PC-3 (cell line): ENCODE data around the gene DLX5. TPM values are rescaled to one million over a fixed set of nuclear protein-coding genes. Genes with fewer than 3 reads are reported as not detected.

Experiments used
- ATAC-seq: fragments of 200-7000 bp; cut with Tn5 transposase; 2 replicates; pipeline ENCODE4 v1.9.1; 2020; ENCODE audit warnings: mild to moderate bottlenecking, moderate library complexity
- BruUV-seq: library from RNA; stranded (reverse); fragments of 400-500 nt; replicated peaks from 2 replicates; lab custom pipeline; 2021; lab: Mats Ljungman, UMichigan
- CTCF ChIA-PET: fragments of 300-600 bp; sonication (Branson Sonifier 250); formaldehyde crosslinking; loops from one replicate; lab custom pipeline; 2022; ENCODE audit warnings: antibody characterized with exemption; lab: Charles Lee
- POLR2A ChIA-PET: fragments of 300-600 bp; sonication (Branson Sonifier 250); formaldehyde crosslinking; loops from one replicate; lab custom pipeline; 2022; ENCODE audit warnings: antibody characterized with exemption; ENCODE audit not compliant: unreplicated experiment; lab: Charles Lee
- DNase-seq: peaks from one replicate; pipeline ENCODE4 v3.0.0-alpha.2; 2015
- H2AFZ ChIP-seq: fragments of 300-600 bp; sonication (generic); 2 replicates; pipeline ENCODE4 v1.6.0; 2016; ENCODE audit warnings: antibody characterized with exemption, low read length
- H3F3A ChIP-seq: fragments of 300-600 bp; sonication (generic); one replicate; pipeline ENCODE4 v1.6.0; 2017; ENCODE audit warnings: antibody characterized with exemption, low read length, control low read depth, mild to moderate bottlenecking; ENCODE audit not compliant: unreplicated experiment
- H3K27ac ChIP-seq: fragments of 300-600 bp; sonication (generic); 2 replicates; pipeline ENCODE4 v1.5.1; 2016; ENCODE audit warnings: mild to moderate bottlenecking, low read length
- H3K27me3 ChIP-seq: fragments of 300-600 bp; sonication (generic); 2 replicates; pipeline ENCODE4 v1.6.1; 2016; ENCODE audit warnings: low read length, mixed read lengths
- H3K36me3 ChIP-seq: fragments of 300-600 bp; sonication (generic); 2 replicates; pipeline ENCODE4 v1.6.1; 2016; ENCODE audit warnings: low read depth, mixed run types, low read length, mixed read lengths
- H3K4me1 ChIP-seq: fragments of 300-600 bp; sonication (generic); 2 replicates; pipeline ENCODE4 v1.5.1; 2016; ENCODE audit warnings: low read length; ENCODE audit not compliant: insufficient read depth
- H3K4me2 ChIP-seq: fragments of 300-600 bp; sonication (generic); 2 replicates; pipeline ENCODE4 v1.6.0; 2016; ENCODE audit warnings: low read length
- H3K4me3 ChIP-seq: fragments of 300-600 bp; sonication (generic); 2 replicates; pipeline ENCODE4 v1.5.1; 2016; ENCODE audit warnings: mild to moderate bottlenecking, low read length, mixed read lengths
- H3K79me2 ChIP-seq: fragments of 300-600 bp; sonication (generic); 2 replicates; pipeline ENCODE4 v1.6.1; 2017; ENCODE audit warnings: low read length, mixed read lengths
- H3K9ac ChIP-seq: fragments of 300-600 bp; sonication (generic); 2 replicates; pipeline ENCODE4 v1.6.0; 2016; ENCODE audit warnings: mild to moderate bottlenecking, low read length
- H3K9me2 ChIP-seq: fragments of 300-600 bp; sonication (generic); replicated peaks from 2 replicates; pipeline ENCODE4 v1.6.1; 2016; ENCODE audit warnings: mixed run types, low read length, mixed read lengths
- H3K9me3 ChIP-seq: fragments of 300-600 bp; sonication (generic); 2 replicates; pipeline ENCODE4 v1.6.1; 2016; ENCODE audit warnings: low read length, mixed read lengths
- H4K20me1 ChIP-seq: fragments of 300-600 bp; sonication (generic); 2 replicates; pipeline ENCODE4 v1.6.1; 2016; ENCODE audit warnings: low read length, mixed read lengths
- EZH2 ChIP-seq: fragments of 300-600 bp; sonication (generic); IDR thresholded peaks from one replicate; pipeline ENCODE4 v1.6.1; 2017; ENCODE audit warnings: antibody characterized with exemption, mild to moderate bottlenecking, low read length; ENCODE audit not compliant: unreplicated experiment
- EZH2phosphoT487 ChIP-seq: fragments of 300-600 bp; sonication (generic); IDR thresholded peaks from 2 replicates; pipeline ENCODE4 v1.6.1; 2018; ENCODE audit warnings: mild to moderate bottlenecking, antibody characterized with exemption, low read length, borderline replicate concordance
- intact Hi-C: fragments of 100-400 bp; cut with micrococcal nuclease; formaldehyde crosslinking; loops from 2 replicates; pipeline ENCODE4 v1.9.0; 2023
- total RNA-seq: library from RNA; depleted of rRNA; stranded (reverse); fragments of >200 nt; gene quantifications from 2 replicates; pipeline ENCODE4 v1.2.3, GENCODE V29; 2014
- TF ChIP-seq, protein P1 (sequence below): fragments of 300-600 bp; sonication (generic); conservative IDR thresholded peaks from 2 replicates; pipeline ENCODE4 v1.5.1; 2017; ENCODE audit warnings: antibody characterized with exemption, low read depth, mild to moderate bottlenecking, low read length

Gene DLX5
- total RNA-seq, 1 experiment from 2014 or later = 0.15 TPM

DNA sequence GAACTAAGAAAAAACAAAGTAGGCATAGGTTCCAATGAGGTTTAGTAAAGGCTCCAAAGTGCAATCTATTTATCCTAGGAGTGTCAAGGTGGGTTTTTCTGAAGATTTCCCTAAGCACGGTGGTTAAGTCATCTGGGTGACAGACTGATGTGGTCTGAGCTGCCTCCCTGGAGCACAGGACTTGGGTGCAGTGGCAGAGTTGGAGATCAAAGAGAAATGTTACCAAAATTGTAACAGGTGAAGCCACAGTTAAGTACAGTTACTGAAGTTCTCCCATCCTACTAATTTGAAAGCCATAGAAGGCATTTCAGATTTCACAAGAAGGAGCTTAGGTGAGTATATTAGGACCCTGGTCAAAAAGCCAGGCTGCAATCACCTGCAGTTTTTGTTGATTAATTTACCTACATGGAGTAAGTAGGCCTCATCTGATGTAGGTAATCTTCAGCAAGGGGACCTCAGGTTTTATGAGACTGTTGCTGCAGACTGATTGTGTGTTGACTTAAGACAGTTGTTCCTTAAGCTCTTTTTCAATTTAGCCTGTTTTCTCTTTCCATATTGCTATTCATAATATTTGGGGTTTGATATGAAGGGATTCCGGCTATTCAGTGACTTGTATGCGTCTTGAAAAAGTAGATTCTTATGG lies 16.2 kb downstream of the DLX5 start:
- no peak overlapping the region for H3K4me3 ChIP-seq
- no peaks in the 10 kb centered on the region for H3F3A ChIP-seq
- DNase-seq (no peak), ATAC-seq (no peak)
- no peaks in the 10 kb centered on the region for H3K9me3 ChIP-seq
- H4K20me1 ChIP-seq = no peaks in the 10 kb centered on the region
- CTCF ChIA-PET = no interaction called here
- H3K79me2 ChIP-seq = no peaks in the 10 kb centered on the region
- H3K4me1 ChIP-seq = no peaks in the 10 kb centered on the region
- H3K4me2 ChIP-seq = no peak overlapping the region
- no peak overlapping the region for H3K27ac ChIP-seq
- POLR2A ChIA-PET = no interaction called here
- no peak for TF ChIP-seq EZH2
- TF ChIP-seq, protein P1, sequence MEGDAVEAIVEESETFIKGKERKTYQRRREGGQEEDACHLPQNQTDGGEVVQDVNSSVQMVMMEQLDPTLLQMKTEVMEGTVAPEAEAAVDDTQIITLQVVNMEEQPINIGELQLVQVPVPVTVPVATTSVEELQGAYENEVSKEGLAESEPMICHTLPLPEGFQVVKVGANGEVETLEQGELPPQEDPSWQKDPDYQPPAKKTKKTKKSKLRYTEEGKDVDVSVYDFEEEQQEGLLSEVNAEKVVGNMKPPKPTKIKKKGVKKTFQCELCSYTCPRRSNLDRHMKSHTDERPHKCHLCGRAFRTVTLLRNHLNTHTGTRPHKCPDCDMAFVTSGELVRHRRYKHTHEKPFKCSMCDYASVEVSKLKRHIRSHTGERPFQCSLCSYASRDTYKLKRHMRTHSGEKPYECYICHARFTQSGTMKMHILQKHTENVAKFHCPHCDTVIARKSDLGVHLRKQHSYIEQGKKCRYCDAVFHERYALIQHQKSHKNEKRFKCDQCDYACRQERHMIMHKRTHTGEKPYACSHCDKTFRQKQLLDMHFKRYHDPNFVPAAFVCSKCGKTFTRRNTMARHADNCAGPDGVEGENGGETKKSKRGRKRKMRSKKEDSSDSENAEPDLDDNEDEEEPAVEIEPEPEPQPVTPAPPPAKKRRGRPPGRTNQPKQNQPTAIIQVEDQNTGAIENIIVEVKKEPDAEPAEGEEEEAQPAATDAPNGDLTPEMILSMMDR = no peak
- TF ChIP-seq EZH2phosphoT487 = no peak
- H3K36me3 ChIP-seq = no peaks in the 10 kb centered on the region
- BruUV-seq = no TSS peak
- H3K9ac ChIP-seq = no peak overlapping the region
- intact Hi-C loops = no loop called here
- no peaks in the 10 kb centered on the region for H3K9me2 ChIP-seq
- no peak overlapping the region for H2AFZ ChIP-seq
- peaks cover 36% of the 10 kb centered on the region for H3K27me3 ChIP-seq

DNA sequence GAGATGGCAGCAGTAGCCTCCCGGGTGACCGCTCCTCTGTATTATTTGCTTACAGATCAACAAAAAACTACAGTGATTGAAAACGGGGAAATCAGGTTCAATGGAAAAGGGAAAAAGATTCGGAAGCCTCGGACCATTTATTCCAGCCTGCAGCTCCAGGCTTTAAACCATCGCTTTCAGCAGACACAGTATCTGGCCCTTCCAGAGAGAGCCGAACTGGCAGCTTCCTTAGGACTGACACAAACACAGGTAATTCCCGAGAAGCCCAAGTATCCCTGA lies 17.1 kb downstream of the DLX5 start:
- H4K20me1 ChIP-seq = no peaks in the 10 kb centered on the region
- H3K36me3 ChIP-seq = no peaks in the 10 kb centered on the region
- ChIA-PET POLR2A (no interaction called here), CTCF (no interaction called here)
- H3K4me3 ChIP-seq = no peak overlapping the region
- no TSS peak for BruUV-seq
- H3K9me3 ChIP-seq = no peaks in the 10 kb centered on the region
- no peaks in the 10 kb centered on the region for H3K4me1 ChIP-seq
- ATAC-seq = no peak
- H3K27me3 ChIP-seq = peaks cover 29% of the 10 kb centered on the region
- DNase-seq = no peak
- no peak overlapping the region for H3K9ac ChIP-seq
- TF ChIP-seq EZH2 = no peak
- no peak overlapping the region for H2AFZ ChIP-seq
- H3F3A ChIP-seq = no peaks in the 10 kb centered on the region
- intact Hi-C loops = no loop called here
- H3K4me2 ChIP-seq = no peak overlapping the region
- no peaks in the 10 kb centered on the region for H3K9me2 ChIP-seq
- no peak overlapping the region for H3K27ac ChIP-seq
- H3K79me2 ChIP-seq = no peaks in the 10 kb centered on the region

DNA sequence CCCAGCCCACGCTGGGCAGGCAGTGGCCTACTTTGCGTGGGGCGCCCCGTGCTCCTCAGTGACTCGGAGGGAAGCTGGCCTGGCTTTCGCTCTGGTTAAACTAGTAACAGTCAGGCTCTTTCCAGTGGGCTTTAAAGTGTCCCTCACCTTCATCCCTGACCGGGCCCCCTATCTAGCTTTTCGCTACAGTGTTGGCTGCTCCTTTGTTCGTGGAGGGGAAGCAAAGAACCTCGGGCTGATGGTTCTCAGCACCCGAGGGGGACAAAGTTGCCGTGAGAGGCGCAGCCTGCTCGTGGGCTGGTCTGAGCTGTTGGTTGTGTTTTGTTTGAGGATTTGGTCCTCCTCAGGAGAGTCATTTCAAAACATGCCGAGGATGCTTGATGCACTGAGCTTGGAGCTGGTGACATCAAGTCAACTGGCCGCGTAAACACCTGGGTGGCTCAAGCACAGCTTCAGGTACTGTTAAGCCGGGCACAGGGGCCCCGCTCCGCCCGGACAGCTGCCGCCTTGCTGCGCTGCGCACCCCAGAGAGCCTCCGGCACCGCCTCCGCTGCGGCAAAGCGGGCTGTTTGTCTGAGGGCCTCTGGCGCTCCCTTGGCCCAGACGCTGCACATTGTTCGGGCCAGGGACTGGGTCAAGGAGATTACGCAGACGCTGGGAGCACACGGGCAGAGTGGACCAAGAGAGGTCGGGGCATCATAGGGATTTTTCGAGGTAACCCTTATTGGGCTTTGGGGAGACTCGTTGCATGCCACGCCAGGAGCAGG lies 17.6 kb downstream of the DLX5 start:
- ATAC-seq (no peak), DNase-seq (no peak)
- Histone ChIP-seq H3K27ac (no peak overlapping the region), H3K4me1 (no peaks in the 10 kb centered on the region), H3K4me3 (no peak overlapping the region), H3K9me3 (no peaks in the 10 kb centered on the region), H3F3A (no peaks in the 10 kb centered on the region), H4K20me1 (no peaks in the 10 kb centered on the region), H2AFZ (no peak overlapping the region), H3K36me3 (no peaks in the 10 kb centered on the region), H3K27me3 (peaks cover 24% of the 10 kb centered on the region), H3K4me2 (no peak overlapping the region), H3K9me2 (no peaks in the 10 kb centered on the region), H3K79me2 (no peaks in the 10 kb centered on the region), H3K9ac (no peak overlapping the region)
- CTCF ChIA-PET = no interaction called here
- BruUV-seq = no TSS peak
- no peak for TF ChIP-seq EZH2phosphoT487
- TF ChIP-seq, protein P1 = no peak
- no peak for TF ChIP-seq EZH2
- POLR2A ChIA-PET = no interaction called here
- intact Hi-C loops = no loop called here
